Measurements from ENCODE around the gene CCDC63. TPM values are rescaled to one million over a fixed set of nuclear protein-coding genes. Genes with fewer than 3 reads are reported as not detected.
"Not testable (repeated sequence)": the region's sequence is repeated elsewhere in the genome, so short reads cannot be mapped to it uniquely, and the experiment has no call there.

The CCDC63 gene
- total RNA-seq, 1 donor from 2014 or later: not detected

DNA sequence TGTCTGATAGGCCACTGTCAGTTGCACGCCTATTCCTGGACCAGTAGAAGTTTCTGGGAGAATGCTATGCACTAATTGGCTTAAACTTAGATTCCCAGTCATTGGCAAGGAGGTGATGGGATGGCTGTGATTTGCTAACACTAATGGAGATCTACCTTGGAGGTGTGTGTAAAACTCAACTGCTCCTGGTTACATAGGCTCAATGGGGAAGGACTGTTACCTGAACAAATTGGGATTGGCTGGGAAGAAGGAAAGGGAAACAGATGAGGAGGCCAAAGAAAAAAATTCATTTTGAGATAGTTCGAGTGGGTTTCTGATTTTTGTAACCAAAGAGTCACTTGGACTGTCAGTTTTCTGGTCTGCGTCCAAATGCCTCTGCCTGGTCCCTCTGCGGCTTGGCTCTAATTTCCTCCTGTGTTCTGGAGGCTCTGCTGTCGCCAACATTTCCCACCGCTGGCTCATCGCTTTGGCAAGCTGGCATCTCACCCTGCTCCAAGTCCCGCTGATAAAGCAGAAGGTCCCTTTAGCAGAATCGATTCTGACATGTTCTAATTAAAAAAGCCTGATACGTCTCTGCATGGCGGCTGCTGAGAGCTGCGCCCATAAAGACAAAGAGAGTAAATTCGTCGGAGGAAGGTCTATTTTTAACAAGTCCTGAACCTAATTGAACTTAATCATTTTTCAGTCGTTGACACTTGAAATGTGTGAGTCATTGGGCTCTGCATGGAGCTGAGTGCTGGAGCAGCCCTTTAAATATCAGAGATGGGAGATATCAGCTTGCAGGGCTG is 2.0 kb upstream of the CCDC63 start:
- no peak for DNase-seq (ENCODE audit: low spot score)

DNA sequence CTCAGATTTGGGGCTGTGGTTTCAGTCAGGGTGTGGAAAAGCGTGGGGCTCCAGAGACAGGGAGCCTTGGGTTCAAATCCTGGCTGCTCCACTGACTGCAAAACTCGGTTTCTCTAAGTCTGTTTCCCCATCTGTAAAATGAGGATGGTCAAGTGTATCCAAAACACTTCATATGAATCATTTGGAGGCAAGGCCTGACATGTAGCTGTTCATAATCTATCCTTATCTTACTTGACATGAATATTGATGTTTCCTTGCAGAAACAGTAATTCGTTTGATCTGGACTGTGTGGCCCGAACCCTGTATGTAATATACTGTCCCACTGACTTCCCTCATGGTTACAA is 1.5 kb upstream of the CCDC63 start:
- no peak for DNase-seq (ENCODE audit: low spot score)

DNA sequence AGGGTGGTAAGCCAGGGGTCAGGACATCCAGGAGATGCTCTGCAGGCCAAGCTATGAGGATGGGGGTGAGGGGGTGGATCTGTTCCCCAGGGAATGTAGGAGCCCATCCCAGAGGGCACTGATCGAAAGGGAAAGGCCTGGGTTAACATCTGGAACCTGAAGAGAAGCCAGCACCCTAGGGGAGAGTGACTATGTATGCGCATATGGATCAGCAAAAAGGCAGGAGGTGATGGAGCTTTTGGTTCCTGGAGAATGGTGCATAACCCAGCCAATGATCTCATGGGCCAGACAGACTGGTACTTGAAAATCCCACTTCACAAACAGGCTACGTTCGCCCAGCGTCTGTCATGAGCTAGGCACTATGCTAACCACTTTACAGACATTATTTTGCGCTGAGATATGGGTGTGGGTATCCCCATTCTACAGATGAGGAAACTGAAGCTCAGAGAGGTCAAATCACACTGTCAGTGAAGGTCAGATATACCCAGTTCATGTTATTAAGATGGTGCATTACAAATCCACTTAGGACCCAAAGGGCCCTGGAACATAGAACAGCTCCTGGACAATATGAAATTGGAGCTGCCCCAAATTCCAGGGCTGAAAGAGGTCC is 1.6 kb downstream of the CCDC63 start:
- no peak for DNase-seq (ENCODE audit: low spot score)

DNA sequence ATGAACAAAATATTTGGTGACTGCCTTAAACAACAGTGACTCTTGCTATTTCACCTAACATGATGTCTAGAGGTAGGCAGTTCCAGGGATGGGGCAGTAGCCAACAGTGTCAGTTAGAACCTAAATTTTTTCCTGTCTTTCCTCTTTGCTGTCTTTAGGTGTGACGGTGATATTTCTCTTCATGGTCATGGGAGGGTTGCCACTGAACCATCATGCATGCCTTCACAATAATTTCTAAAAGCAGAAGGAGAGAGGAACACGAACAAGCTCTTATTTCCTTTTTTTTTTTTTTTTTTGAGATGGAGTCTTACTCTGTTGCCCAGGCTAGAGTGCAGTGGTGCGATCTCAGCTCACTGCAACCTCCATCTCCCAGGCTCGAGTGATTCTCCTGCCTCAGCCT is 2.4 kb downstream of the CCDC63 start:
- DNase-seq (ENCODE audit: low spot score): no peak

DNA sequence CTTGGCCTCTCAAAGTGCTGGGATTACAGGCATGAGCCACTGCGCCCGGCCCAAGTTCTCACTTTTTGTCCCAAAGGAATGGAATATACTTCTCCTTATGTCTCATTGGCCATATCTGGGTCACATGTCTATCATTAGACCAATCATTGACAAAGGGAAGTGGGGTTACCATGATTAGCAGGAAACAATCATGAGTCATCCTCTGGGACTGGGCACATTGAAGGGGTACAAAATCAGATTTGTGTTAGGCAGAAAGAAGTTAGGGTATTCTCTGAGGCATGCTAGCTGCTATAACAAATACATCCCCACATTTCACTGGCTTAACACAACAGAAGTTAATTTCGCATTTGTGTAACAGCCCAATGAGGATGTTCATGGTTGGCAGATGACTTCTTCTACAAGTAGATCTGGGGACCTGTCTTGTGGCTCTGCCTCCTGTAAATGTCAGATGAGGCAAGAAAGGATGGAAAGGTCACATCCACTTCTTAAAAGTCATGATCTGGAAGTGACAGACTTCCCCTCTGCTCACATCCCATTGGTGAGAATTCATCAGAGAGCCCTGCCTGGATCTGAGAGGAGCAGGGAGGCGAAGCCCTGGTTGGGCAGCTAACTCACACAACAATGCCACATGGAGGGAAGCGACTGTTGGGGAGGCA is 3.1 kb downstream of the CCDC63 start:
- DNase-seq (ENCODE audit: low spot score): no peak

DNA sequence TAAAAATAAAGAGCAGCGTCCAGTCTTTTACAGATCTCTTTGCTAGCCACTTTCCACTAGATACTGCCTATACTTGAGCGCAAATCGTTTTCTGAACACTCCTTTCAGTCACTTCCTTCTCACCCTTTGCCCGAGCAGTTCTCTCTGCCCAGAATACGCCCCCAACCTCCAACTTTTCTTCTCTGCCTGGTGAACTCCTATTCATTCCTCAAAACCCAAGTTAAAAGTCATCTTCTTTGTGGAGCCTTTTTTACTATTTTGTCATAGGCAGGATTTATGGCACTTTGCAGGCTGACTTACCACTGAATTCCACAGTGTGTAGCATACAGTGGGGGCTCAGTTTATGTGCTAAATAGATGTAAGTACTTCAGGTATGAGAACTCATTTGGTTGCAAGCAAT is 4.0 kb downstream of the CCDC63 start:
- DNase-seq (ENCODE audit: low spot score): no peak

DNA sequence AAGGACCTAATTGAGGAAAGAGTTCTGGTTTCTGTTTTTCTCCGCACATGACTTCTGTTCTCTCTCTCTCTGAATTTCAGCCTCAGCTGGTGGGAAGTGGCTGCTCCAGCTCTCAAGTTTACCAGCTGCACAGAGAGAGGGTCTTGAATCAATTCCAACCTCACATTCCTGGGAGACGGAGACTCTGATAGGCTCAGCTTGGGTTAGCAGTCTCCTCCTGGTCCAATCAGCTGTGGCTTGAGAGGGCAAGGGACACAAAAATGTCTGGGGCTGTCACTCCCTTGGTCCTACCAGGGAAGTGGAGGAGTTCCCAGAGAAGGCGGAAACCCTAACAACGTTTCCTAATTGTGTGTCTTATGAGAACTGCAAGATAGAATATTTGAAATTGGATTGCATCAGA is 7.0 kb downstream of the CCDC63 start:
- no peak for DNase-seq (ENCODE audit: low spot score)

DNA sequence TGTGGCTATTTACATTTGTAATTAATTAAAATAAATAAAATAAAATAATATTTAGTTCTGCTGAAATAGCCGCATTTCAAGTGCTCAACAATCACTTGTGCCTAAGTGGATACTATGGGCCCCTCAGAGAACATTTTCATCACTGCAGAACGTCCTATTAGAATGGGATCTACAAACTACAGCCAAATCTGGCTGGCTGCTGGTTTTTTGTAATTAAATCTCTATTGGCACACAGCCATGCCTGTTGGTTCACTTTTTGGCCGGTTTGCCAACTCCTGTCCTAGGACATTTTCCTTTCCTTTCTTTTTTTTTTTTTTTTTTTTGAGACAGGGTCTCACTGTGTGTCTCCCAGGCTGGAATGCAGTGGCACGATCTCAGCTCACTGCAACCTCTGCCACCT is 9.8 kb downstream of the CCDC63 start:
- no peak for DNase-seq (ENCODE audit: low spot score)

DNA sequence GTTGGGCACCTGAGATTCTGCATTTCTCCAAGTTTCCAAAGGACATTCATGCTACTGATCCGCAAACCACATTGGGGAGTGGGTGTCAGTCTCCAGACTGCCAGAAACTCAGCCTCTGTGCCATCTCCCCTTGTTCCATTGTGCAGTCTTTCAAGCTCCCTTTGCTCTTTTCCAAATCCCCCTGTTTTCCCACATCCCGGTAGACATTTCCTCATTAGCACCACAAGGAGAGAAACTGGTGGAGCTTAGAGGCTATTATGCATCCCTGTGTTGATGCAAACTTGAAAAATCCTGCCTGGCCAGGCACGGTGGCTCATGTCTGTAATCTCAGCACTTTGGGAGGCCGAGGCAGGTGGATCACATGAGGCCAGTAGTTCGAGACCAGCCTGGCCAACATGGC is 10.7 kb downstream of the CCDC63 start:
- no peak for DNase-seq (ENCODE audit: low spot score)

DNA sequence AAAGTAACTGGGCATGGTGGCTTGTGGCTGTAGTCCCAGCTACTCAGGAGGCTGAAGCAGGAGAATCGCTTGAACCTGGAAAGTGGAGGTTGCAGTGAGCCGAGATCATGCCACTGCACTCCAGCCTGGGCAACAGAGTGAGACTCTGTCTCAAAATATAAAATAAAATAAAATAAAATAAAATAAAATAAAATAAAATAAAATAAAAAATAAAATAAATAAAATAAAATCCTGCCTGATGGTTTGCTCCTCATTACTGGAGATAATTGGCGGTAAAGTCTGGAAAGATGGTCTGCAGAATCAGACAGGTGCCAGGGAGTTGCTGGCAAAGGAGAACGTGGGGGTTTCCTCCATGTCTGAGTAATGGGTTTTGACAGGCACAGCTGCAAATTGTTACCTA is 11.2 kb downstream of the CCDC63 start:
- DNase-seq (ENCODE audit: low spot score): not testable (repeated sequence)

DNA sequence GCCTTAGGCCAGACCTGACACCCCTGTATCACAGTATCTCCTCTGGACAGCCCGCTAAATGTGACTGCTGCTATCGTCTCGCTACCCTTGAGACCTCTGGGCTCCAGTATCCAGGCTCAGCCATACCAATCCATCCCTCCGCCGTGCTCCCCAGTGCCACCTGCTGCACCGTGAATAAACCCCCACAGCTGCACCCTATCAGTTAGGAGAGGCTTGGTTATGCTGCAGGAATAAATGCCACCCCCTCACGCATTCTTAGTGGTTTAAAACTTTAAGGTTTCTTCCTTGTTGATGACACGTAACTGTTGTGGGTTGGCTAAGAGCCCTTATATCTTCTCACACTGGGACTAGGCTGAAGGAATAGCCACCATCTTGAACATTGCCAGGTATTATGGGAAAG is 12.1 kb downstream of the CCDC63 start:
- DNase-seq (ENCODE audit: low spot score): no peak

DNA sequence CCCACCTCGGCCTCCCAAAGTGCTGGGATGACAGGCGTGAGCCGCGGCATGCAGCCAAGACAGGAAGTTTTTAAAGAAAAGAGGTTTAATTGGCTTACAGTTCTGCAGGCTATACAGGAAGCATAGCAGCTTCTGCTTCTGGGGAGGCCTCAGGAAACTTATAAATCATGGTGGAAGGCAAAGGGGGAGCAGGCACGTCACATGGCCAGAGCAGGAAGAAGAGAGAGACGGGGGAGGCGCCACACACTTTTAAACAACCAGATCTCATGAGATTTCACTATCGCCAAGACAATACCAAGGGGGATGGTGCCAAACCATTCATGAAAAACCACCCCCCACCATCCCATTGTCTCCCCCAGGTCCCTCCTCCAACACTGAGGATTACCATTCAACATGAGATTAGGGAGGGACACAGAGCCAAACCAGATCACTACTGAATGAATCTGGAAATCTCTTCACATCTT is 14.1 kb downstream of the CCDC63 start:
- no peak for DNase-seq (ENCODE audit: low spot score)

DNA sequence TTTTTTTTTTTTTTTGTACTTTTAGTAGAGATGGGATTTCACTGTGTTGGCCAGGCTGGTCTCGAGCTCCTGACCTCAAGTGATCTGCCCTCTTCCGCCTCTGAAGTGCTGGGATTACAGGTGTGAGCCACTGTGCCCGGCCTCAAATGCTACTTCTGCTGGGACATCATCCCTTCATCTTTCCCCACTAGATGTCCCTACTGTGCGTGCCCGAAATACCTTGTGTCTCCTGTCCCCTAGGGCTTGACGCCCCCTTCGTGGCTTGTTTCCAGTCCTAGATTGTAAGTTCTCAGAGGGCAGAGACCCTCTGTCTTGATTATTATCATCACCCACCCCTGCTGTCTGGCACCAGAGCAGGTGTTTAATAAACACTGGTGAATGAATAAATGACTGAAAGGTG is 14.9 kb downstream of the CCDC63 start:
- no peak for DNase-seq (ENCODE audit: low spot score)

DNA sequence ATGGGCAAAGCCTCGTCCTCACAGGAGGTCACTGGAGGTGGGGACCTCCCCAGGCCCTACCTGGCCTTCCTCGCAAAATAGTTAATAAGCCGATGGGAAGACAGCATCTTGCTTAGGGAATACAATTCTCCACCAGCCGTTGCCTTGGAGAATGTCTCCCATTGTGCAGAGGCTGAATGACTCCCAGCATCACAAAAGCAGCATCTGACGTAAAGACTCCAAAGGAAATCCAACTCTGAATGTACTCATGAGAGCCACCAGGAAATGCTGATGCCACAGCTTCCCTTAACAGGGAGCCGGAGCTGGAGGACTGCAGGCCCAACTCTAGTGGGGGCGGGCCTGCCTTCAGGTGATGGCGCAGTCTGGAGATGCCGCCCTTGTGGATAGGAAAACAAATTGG is 15.5 kb downstream of the CCDC63 start:
- DNase-seq (ENCODE audit: low spot score): no peak

DNA sequence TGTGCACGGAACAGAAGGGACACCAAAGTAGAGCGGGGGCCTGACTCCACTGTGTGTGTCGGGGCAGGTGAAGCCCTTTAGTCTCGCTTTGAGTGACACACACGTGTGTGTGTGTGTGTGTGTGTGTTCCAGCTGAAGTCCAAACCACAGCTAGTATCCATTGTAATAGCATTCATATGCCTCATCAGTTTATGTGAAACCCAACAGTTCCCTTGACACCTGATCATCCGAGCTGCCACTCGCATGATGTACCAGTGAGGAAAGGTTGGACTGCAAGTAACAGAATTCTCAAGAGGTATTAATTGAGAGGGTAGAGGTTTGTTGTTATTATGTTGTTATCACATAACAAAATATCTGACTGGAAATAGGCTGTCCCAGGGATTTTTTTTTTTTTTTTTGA is 16.4 kb downstream of the CCDC63 start:
- DNase-seq (ENCODE audit: low spot score): no peak

DNA sequence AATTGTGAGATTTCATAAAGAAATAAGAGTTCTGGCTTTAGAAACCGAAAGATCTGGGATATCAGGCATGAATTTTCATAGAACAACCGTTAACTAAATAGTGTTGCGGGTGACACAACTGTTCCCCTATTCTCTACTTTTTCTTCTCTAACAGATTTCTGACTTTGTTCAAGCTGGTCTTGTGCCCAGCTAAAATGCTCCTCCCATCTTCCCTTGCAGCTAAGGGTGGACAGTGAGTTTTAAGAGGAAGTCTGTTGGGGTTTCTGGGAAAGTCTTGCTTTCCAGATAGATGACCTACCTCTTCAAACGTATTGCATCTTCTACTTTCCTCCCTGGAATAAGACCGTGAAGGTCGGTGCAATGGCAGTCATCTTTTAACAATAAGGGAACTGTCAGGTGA is 18.7 kb downstream of the CCDC63 start:
- no peak for DNase-seq (ENCODE audit: low spot score)

DNA sequence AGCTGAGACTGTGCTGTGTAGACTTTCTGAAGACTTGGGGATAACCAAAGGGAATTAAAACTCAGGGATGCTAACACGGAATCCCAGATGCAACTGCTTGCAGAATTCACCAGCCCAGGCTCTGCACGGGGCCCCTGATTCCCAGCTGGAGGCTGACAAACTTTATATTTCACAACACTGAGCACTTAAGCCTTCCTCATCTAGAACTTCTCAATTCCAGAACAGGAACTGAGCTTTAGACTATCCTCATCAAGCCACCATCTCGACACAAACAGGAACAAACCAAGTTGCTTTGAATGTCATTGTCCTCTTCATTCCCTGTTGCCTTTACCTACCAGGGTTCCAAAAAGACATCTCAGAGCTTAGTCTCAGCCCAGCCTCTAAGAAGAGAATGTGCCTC is 22.2 kb downstream of the CCDC63 start:
- no peak for DNase-seq (ENCODE audit: low spot score)

DNA sequence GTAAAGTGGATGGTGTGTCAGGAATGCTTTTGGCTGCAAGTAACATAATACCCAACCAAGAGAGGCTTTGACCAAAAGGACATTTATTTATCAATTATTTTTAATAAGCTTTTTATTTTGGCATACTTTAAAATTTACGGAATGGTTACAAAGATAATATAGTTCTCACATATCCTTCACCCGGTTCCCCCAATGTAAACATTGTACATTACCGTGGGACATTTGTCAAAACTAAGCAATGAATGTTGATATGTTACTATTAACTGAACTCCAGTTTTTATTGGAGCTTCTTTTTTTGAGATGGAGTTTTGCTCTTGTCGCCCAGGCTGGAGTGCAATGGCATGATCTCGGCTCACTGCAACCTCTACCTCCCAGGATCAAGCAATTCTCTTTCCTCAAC is 23.0 kb downstream of the CCDC63 start:
- DNase-seq (ENCODE audit: low spot score): no peak

DNA sequence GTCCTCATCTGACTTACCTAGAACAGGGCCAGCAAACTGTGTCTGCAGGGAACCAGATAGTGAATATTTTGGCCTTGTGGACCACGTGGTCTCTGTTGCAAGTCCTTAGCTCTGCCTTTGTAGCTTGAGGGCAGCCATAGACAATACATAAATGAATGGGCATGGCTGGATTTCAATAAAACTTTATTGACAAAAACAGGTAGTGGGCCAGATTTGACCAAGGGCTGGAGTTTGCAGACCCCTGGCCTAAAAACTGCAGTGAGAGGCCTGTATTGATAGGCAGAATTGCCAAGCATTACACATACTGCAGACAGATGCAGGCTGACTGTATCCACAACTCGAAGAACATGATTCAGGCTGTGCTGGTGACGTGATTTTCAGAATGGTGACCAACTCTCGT is 25.3 kb downstream of the CCDC63 start:
- DNase-seq (ENCODE audit: low spot score): no peak

DNA sequence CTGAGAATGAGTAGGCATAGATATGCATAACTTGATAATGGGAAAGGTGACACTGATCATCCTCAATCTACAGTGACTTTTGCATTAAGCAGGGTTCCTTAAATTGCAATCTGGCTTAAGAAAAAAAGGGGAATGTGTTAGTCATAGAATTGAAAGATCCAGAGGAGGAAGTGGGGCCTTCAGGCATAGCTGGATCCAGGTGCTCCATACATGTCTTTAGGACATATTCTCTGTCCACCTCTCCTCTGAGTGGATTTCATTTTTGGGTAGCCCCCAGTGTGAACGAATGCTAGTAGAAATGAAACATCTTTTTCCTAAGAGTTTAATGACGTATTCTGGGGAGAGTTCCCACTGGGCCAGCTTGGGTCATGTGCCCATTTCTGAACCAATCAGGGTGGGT is 27.6 kb downstream of the CCDC63 start:
- no peak for DNase-seq (ENCODE audit: low spot score)

DNA sequence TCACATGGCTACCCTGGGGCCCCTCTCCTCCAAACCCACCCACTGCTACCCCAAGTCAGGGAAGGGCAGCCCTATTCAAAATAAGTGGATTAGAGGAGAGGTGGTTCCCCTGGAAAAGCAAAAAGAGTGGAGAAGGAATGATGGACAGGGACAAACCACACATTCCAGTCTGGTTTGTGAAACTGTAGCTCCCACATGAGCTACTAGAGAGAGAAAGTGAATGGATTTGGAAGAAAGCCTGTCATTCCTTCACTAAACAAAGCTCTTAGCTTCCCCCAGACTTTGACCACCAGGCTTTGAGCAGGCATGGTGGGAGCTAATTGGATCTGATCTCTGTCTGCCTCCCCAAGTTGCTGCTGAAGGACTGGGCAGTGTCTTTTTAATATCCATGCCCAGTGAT is 28.0 kb downstream of the CCDC63 start:
- no peak for DNase-seq (ENCODE audit: low spot score)

DNA sequence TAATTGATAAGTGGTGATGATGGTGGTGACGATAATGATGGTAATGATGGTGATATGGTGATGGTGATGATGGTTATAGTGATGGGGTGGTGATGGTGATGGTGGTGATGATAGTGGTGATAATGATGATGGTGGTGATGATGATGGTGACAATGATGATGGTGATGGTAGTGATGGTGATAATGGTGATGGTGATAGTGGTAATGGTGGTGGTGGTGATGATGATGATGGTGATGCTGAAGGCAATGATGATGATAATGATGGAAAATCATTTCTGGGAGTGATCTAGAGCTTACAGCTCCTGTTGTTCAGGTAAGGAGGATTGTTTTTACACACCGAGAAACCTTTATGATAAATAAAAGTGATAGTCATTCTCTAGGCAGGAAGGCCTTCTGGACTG is 33.9 kb downstream of the CCDC63 start:
- no peak for DNase-seq (ENCODE audit: low spot score)

DNA sequence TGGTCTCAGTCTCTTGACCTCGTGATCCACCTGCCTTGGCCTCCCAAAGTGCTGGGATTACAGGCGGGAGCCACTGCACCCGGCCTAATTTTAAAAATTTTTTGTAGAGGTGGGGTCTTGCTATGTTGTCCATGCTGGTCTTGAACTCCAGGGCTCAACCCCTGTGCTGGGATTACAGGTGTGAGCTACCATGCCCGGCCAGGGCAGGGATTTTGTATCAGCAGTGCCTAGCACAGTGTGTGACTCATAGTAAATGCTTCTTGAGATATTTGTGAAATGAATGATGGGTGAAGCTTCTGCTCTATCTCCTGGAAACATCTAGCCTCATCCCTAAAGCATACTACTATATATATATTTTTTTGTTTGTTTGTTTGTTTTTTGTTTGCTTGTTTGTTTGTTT is 36.5 kb downstream of the CCDC63 start:
- no peak for DNase-seq (ENCODE audit: low spot score)

Data from ureter (tissue), 1 donor.